Measurements from ENCODE around the gene PPRC1. TPM values are rescaled to one million over a fixed set of nuclear protein-coding genes. Genes with fewer than 3 reads are reported as not detected.

Gene PPRC1
- total and polyA plus RNA-seq, 2 donors (not counting 1 experiment from before 2014, with no cell fraction given) = 23.3 to 36.3 TPM

GRCh38 chr10:102132193-102132562 lies 662 bp upstream of the PPRC1 start:
- peaks cover 43% of the 10 kb centered on the region for H3K79me2 ChIP-seq (ENCODE audit: control insufficient read depth, insufficient read depth, low read length)
- no peaks in the 10 kb centered on the region for H3K9me3 ChIP-seq (ENCODE audit: control extremely low read depth in 1 of 3, control insufficient read depth in 2 of 3, insufficient read depth in 1 of 3, low read length in 2 of 3)
- peaks cover 41% of the 10 kb centered on the region for H4K20me1 ChIP-seq (ENCODE audit: control insufficient read depth, insufficient read depth, low read length, poor library complexity, severe bottlenecking)
- H3K4me1 ChIP-seq (ENCODE audit: control insufficient read depth in 2 of 2, insufficient read depth in 2 of 2, low read length in 2 of 2) = peaks cover 18 to 25% of the 10 kb centered on the region in 2 donors
- ATAC-seq (ENCODE audit: low read depth) (no peak), DNase-seq (no peak)
- peak overlapping the region; percentile 93 for H3K4me2 ChIP-seq (replicated peaks; ENCODE audit: low read depth, low read length, poor library complexity, severe bottlenecking)
- intact Hi-C loops (cut with micrococcal nuclease) = loop anchor here (1.0 to 10.0 kb wide), 13 partner anchors 12 to 783 kb away; partner anchors contain the start of genes ACTR1A, ARMH3, BTRC and CNNM2
- peak overlapping the region; percentile 94 for H3K27ac Mint-ChIP-seq
- H3K27me3 ChIP-seq (replicated peaks in 1 of 4; ENCODE audit: control extremely low read depth in 1 of 4, control insufficient read depth in 3 of 4, insufficient read depth in 4 of 4, low read length in 3 of 4) = no peaks in the 10 kb centered on the region
- ChIA-PET POLR2A (interaction anchor here (0.6 to 0.9 kb wide), 2 partner anchors 11 to 331 kb away, joined by 4 read pairs; no protein-coding TSS in a partner anchor), CTCF (interaction anchor here (0.8 to 2.5 kb wide), 15 partner anchors 9 to 224 kb away, joined by 3 to 14 read pairs (median 3); partner anchors contain the start of genes HPS6 and NOLC1)
- H3K9me3 Mint-ChIP-seq (ENCODE audit: insufficient read depth) = no peaks in the 10 kb centered on the region
- no peaks in the 10 kb centered on the region for H3K27me3 Mint-ChIP-seq
- 36% methylated on average over 8 of the region's 8 CpGs for WGBS (ENCODE audit: insufficient coverage)
- peak overlapping the region; percentile 79 to 88 for H3K27ac ChIP-seq (ENCODE audit: low read length in 2 of 2)
- H3K4me3 ChIP-seq (ENCODE audit: control extremely low read depth in 1 of 5, extremely low read depth in 1 of 5, insufficient read depth in 1 of 5, low read depth in 2 of 5, low read length in 4 of 5) = peak overlapping the region in 4 of 5 experiments; percentile 70 to 97 (median 80)
- peak overlapping the region; percentile 88 for H2AFZ ChIP-seq (ENCODE audit: insufficient read depth, low read depth, low read length, poor library complexity, severe bottlenecking)
- no peak for TF ChIP-seq EZH2 (IDR thresholded peaks at IDR 0.05; ENCODE audit: borderline replicate concordance, insufficient read depth, low read depth, low read length, poor library complexity, severe bottlenecking)
- TF ChIP-seq CTCF (IDR thresholded peaks at IDR 0.05) = no peak
- H3K4me3 Mint-ChIP-seq = peak overlapping the region; percentile 94
- H3K36me3 ChIP-seq (replicated peaks in 1 of 2; ENCODE audit: control extremely low read depth in 1 of 2, control insufficient read depth in 1 of 2, extremely low read depth in 1 of 2, insufficient read depth in 2 of 2, low read length in 1 of 2) = no peaks in the 10 kb centered on the region
- peaks cover 35% of the 10 kb centered on the region for H3K4me1 Mint-ChIP-seq
- peak overlapping the region; percentile 83 for H3K9ac ChIP-seq (ENCODE audit: low read length)
